Left colon (tissue), 2 donors: ENCODE measurements around the gene RABGAP1. TPM values are rescaled to one million over a fixed set of nuclear protein-coding genes. Genes with fewer than 3 reads are reported as not detected.

Experiments used
- ATAC-seq: fragments of 200-7000 bp; cut with Tn5 transposase; one replicate; pipeline ENCODE4 v1.9.1; 2020; ENCODE audit warnings: mild to moderate bottlenecking, moderate library complexity
- DNase-seq, 2 donors: peaks; one replicate each; pipeline ENCODE4 v3.0.0-alpha.2; 2020
- intact Hi-C, 2 donors: fragments of 100-400 bp; cut with DNase I in 1 of 2; cut with micrococcal nuclease in 1 of 2; formaldehyde crosslinking; loops; one replicate each; pipeline versions ENCODE4 v1.11.2 to v1.14.0; 2022; cut with DNase I, micrococcal nuclease
- total RNA-seq, 2 donors: library from RNA; stranded (reverse); fragmentation: NEBNext Ultra II Directional; extraction: Animal tissue kit (Norgen Biotek cat#: 25700); gene quantifications; one replicate each; pipeline ENCODE4 v1.2.1, GENCODE V29; 2021
- donor health status: DM: no; HTN: no; CAD: no.
- donor health status: DM: yes; HTN: yes; CAD: no.

RABGAP1 gene
- total RNA-seq, 2 donors from 2014 or later, result 54.5 to 58.8 TPM

DNA sequence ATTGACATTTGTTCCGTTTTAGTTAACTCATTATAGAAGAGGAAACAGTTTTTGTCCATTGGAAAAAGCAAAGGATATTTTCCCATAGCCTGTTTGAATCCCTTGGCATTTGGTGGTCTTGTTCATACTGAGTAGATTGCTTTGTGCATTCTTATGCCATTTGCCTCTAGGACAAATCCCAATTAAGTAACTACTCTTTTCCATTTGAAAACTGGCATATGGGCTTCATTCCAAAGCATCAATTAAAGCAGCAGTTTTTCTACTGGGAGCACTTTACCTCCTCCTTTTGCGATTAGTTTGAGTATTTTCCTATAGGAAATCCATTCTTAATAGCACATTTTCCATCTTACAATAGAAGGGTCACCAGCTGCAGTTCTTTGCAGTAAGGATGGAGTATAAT, 123.9 kb downstream of the RABGAP1 start:
- intact Hi-C loops, result no loop called here
- no peak for DNase-seq
- ATAC-seq, result no peak

DNA sequence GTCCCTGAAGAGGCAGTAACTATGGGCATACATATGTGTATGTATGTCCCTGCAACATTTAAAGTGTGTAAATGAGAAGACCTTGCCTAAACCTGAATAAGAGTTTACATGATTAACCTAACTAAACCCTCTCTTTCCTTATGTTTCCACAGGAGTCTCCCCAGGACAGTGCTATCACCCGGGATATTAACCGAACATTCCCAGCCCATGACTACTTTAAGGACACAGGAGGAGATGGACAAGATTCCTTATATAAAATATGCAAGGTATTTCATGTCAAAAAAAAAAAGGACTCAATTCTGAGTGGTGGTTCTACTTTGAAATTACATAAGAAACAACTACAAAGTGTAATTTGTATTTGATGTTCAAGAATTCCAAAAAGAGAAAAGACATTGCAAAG, 124.4 kb downstream of the RABGAP1 start:
- ATAC-seq, result no peak
- DNase-seq, result no peak
- intact Hi-C loops, result no loop called here

DNA sequence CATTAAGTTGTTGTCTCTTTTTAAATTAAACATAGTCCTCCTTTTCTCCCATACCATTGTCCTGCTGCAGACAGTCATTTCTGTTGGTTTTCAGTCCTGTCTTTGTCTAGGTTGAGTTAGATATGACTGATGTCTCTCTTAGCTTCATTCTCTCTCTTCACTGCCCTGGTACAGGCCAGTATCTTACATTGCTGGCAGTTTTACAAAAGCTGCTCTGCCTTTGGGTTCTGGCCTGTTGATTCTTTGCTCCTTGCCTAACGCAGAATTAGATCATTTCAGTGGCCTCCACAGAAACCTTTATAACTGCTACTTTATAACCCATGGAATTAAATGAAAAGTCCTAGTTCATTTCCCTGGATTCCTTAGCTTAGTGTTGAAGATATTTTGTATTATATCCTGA, 126.3 kb downstream of the RABGAP1 start:
- ATAC-seq (no peak), DNase-seq (no peak)
- intact Hi-C loops, result no loop called here

DNA sequence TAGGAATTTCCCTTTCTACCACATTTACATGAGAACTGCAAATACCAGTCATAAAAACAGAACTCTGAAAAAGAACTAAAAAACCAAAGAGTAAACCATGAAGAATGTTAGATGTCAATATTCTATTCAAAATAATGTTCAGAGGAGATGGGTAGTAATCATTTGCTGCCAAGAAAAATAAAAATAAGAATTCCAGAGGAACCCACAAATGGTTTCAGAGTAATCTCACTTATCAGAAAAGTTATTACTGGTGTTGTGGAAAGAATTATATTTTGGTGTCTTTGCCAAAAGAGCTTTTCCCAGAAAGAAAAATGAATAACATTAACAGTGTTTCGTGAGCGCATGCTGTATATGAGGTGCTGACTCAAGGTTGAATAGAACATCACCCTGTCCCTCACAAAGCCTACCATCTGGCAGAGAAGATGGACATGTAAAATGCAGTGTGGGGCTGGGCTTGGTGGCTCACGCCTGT, 128.2 kb downstream of the RABGAP1 start:
- ATAC-seq (no peak), DNase-seq (no peak)
- intact Hi-C loops, result no loop called here

GRCh38 chr9:123070198-123070597, 129.4 kb downstream of the RABGAP1 start:
- intact Hi-C loops, result no loop called here
- DNase-seq (no peak), ATAC-seq (no peak)

DNA sequence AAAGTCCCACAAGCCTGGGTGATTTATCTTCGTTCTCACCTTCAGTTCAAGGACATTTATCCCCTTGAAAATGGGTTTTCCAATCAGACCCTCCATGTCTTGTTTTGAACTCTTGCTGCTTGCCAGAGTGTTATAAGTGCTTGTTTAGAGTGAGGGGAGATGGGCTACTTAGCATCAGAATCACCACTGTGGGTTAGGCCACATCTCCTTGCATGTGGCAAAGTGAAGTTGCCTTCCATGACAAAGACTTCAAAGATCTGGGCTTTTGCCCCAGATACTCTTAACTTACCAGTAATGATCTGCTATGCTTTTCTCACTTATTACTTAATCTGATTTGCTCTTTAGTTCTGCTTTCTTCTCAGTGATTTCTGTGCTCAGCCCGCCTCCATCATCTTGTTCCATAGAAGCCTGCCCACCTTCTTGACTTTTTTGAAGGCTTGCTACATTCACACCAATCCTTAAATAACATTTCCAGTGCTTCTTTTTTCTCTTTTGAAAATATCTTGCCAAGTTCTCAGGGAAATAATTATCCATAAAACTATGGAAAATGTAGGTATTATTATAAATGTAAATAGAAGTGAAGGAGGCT, 131.7 kb downstream of the RABGAP1 start:
- DNase-seq, result no peak

DNA sequence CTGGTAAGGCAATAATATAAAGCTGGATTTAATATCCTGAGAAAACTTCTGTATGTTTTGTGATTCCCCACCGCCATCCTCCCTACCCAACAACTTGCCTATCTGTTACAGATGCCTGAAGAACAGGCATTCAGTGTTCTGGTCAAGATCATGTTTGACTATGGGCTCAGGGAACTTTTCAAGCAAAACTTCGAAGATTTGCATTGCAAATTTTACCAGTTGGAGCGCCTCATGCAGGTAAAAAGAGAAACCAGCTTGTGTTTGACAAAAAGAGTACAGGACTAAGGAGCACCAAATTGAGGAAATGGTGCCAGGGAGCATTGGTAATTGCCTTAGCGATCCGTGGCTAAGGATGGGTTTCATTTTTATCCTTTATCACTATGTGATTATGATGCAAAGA, 132.6 kb downstream of the RABGAP1 start:
- intact Hi-C loops, result no loop called here
- DNase-seq, result no peak

More for the DNA sequence above, 131.7 kb downstream of the RABGAP1 start:
- intact Hi-C loops, result no loop called here
- ATAC-seq, result no peak

DNA sequence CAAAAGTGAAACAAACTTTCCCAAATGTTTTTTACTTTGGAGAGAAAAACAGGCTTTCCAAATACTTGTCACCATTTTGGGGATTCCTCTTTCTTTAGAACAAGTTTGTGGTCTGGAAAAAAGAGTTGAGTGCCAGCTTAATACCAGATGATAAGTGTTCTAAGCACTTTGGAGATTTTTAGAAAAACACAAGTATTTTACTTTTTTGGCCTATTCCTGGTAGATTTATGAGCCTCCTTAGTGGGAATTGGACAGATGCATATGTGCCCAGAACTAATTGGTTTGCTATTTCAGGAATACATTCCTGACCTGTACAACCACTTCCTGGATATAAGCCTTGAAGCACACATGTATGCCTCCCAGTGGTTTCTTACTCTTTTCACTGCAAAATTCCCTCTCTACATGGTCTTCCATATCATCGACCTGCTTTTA, 133.2 kb downstream of the RABGAP1 start:
- ATAC-seq (no peak), DNase-seq (no peak)
- intact Hi-C loops, result no loop called here

More for the DNA sequence above, 132.6 kb downstream of the RABGAP1 start:
- no peak for ATAC-seq

DNA sequence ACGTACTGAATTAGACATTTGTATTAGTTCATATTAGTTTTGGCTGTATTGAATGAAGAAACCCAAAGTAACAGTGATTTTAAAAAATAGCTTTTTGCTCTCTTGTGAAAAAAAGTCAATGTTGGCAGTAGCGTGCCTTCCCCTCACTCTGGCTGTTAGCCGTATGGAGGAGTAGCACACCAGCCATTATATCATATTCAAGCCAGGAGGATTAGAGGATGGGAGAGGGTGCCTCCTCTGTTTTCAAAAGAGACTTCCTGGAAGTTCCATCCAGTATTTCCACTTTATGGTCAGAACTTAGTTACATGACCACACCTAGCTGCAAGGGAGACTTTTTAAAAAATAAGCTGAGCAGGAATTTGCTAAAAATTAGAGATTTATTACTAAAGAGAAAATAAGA, 133.8 kb downstream of the RABGAP1 start:
- ATAC-seq, result no peak
- DNase-seq, result no peak
- intact Hi-C loops, result no loop called here

DNA sequence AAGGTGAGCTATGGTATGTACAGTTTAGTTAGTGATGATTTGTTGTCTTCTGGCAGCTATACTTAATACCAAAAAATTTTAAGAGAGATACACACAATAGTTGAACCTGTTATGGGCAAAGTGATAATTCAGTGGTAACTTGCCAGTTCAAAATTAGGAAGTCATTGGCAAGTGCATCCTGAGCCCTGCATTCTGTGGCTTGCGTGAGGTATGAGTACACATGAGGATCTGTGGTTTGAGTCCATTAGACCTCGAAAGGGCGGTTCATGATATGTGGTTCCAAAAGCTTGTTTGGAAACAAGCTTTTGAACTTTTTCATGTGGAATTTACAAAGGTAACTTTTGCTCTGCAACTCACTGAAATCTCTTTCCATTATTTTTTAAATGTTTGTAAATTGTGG, 139.6 kb downstream of the RABGAP1 start:
- DNase-seq (no peak), ATAC-seq (no peak)
- intact Hi-C loops, result loop anchor here in 1 of 2 donors (10.0 kb wide), 1 partner anchor 264 kb away; no protein-coding TSS in a partner anchor

DNA sequence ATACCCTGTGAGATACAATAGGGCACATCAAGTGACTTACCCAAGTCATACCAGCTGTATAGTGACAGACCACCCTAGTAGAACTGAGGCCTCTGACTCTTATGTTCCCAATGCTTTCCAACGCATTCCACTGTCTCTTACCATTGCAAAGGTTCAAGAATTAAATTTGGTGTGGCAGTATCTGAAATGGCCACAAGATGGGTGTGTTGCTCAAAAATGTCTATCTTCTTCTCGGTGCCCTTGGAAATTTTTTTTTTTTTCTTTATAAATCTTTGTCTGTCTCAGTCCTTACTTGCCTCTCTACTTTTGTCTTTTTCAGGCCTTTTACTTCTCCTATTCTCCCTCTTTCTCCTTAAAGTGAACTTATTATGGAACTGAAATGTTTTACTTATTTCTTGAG, 141.0 kb downstream of the RABGAP1 start:
- DNase-seq (no peak), ATAC-seq (peak; percentile 48)
- intact Hi-C loops, result loop anchor here in 1 of 2 donors (10.0 kb wide), 1 partner anchor 263 kb away; no protein-coding TSS in a partner anchor

- ATAC-seq (peak; percentile 64), DNase-seq (no peak)
- intact Hi-C loops, result loop anchor here in 1 of 2 donors (10.0 kb wide), 1 partner anchor 261 kb away; no protein-coding TSS in a partner anchor
Observed at GRCh38 chr9:123083680-123084079, 142.9 kb downstream of the RABGAP1 start.

GRCh38 chr9:123084256-123084655, 143.4 kb downstream of the RABGAP1 start:
- ATAC-seq, result no peak
- intact Hi-C loops, result loop anchor here in 1 of 2 donors (10.0 kb wide), 1 partner anchor 261 kb away; no protein-coding TSS in a partner anchor
- DNase-seq, result no peak

DNA sequence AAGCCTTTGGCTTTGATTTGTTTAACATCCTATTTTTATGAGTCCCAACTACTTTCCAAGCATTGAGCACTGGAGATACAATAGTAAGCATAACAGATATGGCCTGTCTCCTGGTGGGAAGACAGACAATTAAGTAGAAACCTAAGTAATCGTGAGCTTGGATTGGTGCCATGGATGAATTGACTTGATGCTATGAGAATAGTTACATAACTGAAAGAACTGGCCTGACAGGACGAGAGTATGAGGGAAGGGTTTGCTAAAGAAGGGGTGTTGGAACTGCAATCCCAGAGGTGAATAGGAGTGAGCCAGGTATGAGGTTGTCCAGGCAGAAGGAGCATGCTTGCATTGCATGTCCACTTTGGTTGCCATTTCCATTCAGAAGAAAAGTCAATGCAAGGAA, 145.1 kb downstream of the RABGAP1 start:
- intact Hi-C loops, result loop anchor here in 1 of 2 donors (10.0 kb wide), 1 partner anchor 259 kb away; no protein-coding TSS in a partner anchor
- ATAC-seq (no peak), DNase-seq (no peak)

DNA sequence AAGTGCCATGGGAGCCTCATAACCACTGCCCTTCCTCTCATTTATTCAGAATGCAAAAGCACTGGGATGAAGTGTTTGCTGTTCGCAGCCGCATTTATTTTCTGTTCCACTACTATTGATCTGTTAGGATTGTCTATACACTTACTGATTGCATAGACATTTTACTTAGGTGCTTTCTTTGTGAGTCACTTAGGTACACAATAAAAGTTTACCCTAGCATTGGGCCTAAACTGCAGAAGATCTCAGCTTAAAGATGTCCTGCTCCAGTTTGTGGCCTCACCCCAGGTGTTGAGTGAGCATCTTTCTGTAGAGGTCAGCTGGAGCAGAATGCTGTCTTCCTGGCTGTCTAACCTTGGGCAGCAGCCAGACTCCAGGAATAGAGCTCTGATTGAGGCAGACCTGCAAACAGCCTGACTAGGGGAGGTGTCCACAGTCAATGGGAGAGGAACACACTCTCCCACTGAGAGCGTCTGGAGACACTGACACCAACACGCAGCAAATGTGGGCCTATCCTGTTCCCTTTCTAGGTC, 146.6 kb downstream of the RABGAP1 start:
- ATAC-seq, result no peak
- intact Hi-C loops, result loop anchor here in 1 of 2 donors (10.0 kb wide), 1 partner anchor 257 kb away; no protein-coding TSS in a partner anchor

GRCh38 chr9:123089040-123089439, 148.2 kb downstream of the RABGAP1 start:
- ATAC-seq (no peak), DNase-seq (no peak)
- intact Hi-C loops, result loop anchor here in 1 of 2 donors (10.0 kb wide), 1 partner anchor 256 kb away; no protein-coding TSS in a partner anchor

More for the DNA sequence above, 146.6 kb downstream of the RABGAP1 start:
- no peak for DNase-seq

- no peak for DNase-seq
- intact Hi-C loops, result loop anchor here in 1 of 2 donors (10.0 kb wide), 1 partner anchor 255 kb away; no protein-coding TSS in a partner anchor
- ATAC-seq, result no peak
Observed at GRCh38 chr9:123089790-123090189, 149.0 kb downstream of the RABGAP1 start.

DNA sequence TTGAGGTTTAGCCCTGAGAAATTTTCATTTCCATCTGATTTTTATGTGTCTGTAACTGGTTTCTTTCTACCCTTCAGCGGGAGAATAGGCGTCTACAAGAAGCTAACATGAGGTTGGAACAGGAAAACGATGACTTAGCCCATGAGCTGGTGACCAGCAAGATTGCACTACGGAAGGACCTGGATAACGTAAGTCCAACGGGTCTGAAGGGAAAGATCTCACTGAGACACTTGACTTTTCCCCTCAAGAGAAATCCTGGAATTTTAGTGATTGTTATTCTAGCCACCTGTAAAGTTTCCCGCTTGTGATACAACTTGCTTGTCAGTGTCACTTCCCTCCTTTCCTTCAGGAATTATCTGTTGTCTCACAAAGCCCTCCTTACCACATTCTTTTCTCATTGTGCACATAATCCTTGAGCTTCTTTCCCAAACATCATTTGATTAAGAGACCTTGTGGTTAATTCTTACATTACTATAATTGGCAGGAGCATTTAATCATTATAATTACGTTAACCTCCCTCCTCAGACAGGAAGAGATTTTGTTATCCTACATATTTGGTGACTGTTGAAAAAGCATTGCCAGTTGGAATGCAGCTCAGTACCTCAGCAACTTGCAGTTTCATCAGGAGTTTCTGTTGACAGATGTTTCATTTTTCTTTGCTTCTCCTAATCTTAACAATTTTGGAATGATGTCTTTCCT, 149.5 kb downstream of the RABGAP1 start:
- DNase-seq (no peak), ATAC-seq (no peak)
- intact Hi-C loops, result no loop called here

DNA sequence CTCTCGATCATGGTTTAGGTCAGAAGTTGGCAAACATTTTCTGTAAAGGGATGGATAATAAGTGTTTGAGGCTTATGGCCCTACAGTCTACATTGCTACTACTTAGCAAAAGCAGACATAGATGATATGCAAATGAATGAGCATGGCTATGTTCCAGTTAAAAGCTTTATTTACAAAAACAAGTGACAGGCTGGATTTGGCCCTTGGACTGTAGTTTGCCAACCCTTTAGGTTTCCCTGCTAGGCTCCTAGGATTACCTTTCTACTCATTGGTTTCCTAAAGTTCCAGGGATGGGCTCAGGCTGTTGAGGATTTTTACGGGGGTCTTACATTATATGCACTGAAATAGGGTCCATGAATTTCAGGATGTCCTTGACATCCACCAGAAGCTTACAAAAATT, 150.1 kb downstream of the RABGAP1 start:
- no peak for ATAC-seq
- DNase-seq, result no peak
- intact Hi-C loops, result no loop called here

- intact Hi-C loops, result no loop called here
- ATAC-seq, result no peak
- no peak for DNase-seq
Observed at GRCh38 chr9:123091459-123091858, 150.6 kb downstream of the RABGAP1 start.
